Fibroblast of lung (primary cell): ENCODE measurements around the gene MYOM1. TPM values are rescaled to one million over a fixed set of nuclear protein-coding genes. Genes with fewer than 3 reads are reported as not detected.
A peak's percentile ranks its signal among the peaks of the same experiment; 100 is the strongest.

ENCODE experiments used
- DNase-seq, 2 donors: peaks; one replicate each; pipeline versions ENCODE4 v3.0.0 to v3.0.0-alpha.2; 2010; ENCODE audit warnings: low read depth in 2 of 2
- H2AFZ ChIP-seq: 2 replicates; pipeline ENCODE4 v1.5.1; 2012; ENCODE audit warnings: low read length, control low read depth, inconsistent platforms
- H3K27ac ChIP-seq: 2 replicates; pipeline ENCODE4 v1.5.1; 2011; ENCODE audit warnings: low read length, control low read depth; ENCODE audit not compliant: insufficient read depth
- H3K27me3 ChIP-seq: 2 replicates; pipeline ENCODE4 v1.5.1; 2011; ENCODE audit warnings: mild to moderate bottlenecking, low read length; ENCODE audit not compliant: control insufficient read depth, insufficient read depth
- H3K36me3 ChIP-seq: 2 replicates; pipeline ENCODE4 v1.5.1; 2011; ENCODE audit warnings: low read length; ENCODE audit not compliant: control insufficient read depth, insufficient read depth
- H3K4me1 ChIP-seq: 2 replicates; pipeline ENCODE4 v1.5.1; 2011; ENCODE audit warnings: low read length; ENCODE audit not compliant: control insufficient read depth, insufficient read depth; ENCODE audit errors: extremely low read depth
- H3K4me2 ChIP-seq: 2 replicates; pipeline ENCODE4 v1.5.1; 2011; ENCODE audit warnings: low read length, control low read depth; ENCODE audit not compliant: insufficient read depth; ENCODE audit errors: extremely low read depth
- H3K4me3 ChIP-seq, 4 experiments: fragments of 200-600 bp in 1 of 4; sonication (generic) in 1 of 4; replicated peaks in 1 of 4; 2 replicates each; pipeline ENCODE4 v1.5.1; 2011 to 2016; ENCODE audit warnings: low read length in 4 of 4, low read depth in 3 of 4, mild to moderate bottlenecking in 3 of 4, control low read depth in 2 of 4, inconsistent platforms in 1 of 4, mixed read lengths in 1 of 4; ENCODE audit not compliant: insufficient read depth in 1 of 4; ENCODE audit errors: control extremely low read depth in 1 of 4
- H3K79me2 ChIP-seq: 2 replicates; pipeline ENCODE4 v1.5.1; 2012; ENCODE audit warnings: mild to moderate bottlenecking, low read length, inconsistent platforms; ENCODE audit not compliant: control insufficient read depth, insufficient read depth
- H3K9ac ChIP-seq: 2 replicates; pipeline ENCODE4 v1.5.1; 2011; ENCODE audit warnings: mild to moderate bottlenecking, low read length, control low read depth; ENCODE audit not compliant: insufficient read depth
- H3K9me3 ChIP-seq: 2 replicates; pipeline ENCODE4 v1.5.1; 2012; ENCODE audit warnings: low read depth, low read length; ENCODE audit not compliant: control insufficient read depth, insufficient read depth
- H4K20me1 ChIP-seq: 2 replicates; pipeline ENCODE4 v1.5.1; 2011; ENCODE audit warnings: low read length; ENCODE audit not compliant: control insufficient read depth, insufficient read depth; ENCODE audit errors: extremely low read depth
- EZH2 ChIP-seq: IDR thresholded peaks from 2 replicates; pipeline ENCODE4 v1.5.1; 2012; ENCODE audit warnings: low read length, control low read depth, mild to moderate bottlenecking; ENCODE audit errors: missing control alignments
- polyA plus RNA-seq, 2 donors: library from polyadenylated mRNA; depleted of rRNA in 1 of 2; stranded (reverse) in 1 of 2; unstranded in 1 of 2; fragments of >200 nt; gene quantifications; 2 replicates each; pipeline ENCODE4 v1.2.1, GENCODE V29; 2011 to 2012; ENCODE audit warnings: missing spikeins in 1 of 2
- total RNA-seq: library from RNA; depleted of rRNA; stranded (reverse); fragments of >200 nt; gene quantifications from 2 replicates; pipeline ENCODE4 v1.2.1, GENCODE V29; 2014
- TF ChIP-seq, protein P1 (sequence below), 2 donors: IDR thresholded peaks in 1 of 2; conservative IDR thresholded peaks in 1 of 2; 1 replicate in 1 of 2; 2 replicates in 1 of 2; pipeline ENCODE4 v1.5.1; 2011 to 2012; ENCODE audit warnings: low read length in 2 of 2, control low read depth in 1 of 2, inconsistent platforms in 1 of 2, low read depth in 1 of 2, mild to moderate bottlenecking in 1 of 2

MYOM1 gene
- total and polyA plus RNA-seq, 2 donors (not counting 1 experiment from before 2014, with no cell fraction given), result 0.07 to 0.83 TPM

DNA sequence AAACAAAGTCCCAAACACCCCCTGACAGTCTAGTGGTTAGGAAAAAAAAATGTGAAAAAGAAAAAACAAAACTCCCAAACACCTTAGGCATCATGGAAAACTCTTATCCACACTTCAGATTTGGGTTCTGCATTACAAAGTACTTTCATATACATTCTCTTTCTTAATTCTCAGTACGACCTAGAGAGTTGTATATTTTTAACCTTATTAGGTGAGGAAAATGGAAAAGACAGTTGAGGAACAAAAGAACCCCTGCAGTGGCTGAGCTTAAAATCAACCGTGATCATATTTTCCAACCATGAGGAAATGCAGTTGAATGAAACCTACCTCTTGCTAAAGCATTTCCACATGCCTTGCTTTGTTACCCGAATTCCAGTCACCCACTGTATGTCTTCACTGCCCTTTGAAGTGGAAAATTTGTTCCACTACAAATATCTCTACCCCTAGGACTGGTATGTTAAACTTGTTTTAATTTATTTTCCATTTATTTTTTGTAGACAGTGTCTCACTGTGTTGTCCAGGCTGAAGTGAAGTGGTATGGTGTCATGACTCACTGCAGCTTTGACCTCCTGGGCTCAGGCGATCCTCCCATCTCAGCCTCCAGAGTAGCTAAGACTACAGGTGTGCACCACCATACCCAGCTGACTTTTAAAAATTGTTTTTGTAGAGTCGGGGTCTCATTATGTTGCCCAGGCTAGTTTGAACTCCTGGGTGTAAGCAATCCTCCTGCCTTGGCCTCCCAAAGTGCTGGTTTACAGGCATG, 149.9 kb downstream of the MYOM1 start:
- no peak overlapping the region for H2AFZ ChIP-seq
- no peaks in the 10 kb centered on the region for H3K9me3 ChIP-seq
- no peak overlapping the region for H3K27ac ChIP-seq
- H3K4me2 ChIP-seq, result no peak overlapping the region
- no peaks in the 10 kb centered on the region for H3K79me2 ChIP-seq
- no peaks in the 10 kb centered on the region for H4K20me1 ChIP-seq
- no peaks in the 10 kb centered on the region for H3K4me1 ChIP-seq
- H3K27me3 ChIP-seq, result no peaks in the 10 kb centered on the region
- H3K9ac ChIP-seq, result no peak overlapping the region
- no peak for TF ChIP-seq EZH2
- TF ChIP-seq, protein P1, sequence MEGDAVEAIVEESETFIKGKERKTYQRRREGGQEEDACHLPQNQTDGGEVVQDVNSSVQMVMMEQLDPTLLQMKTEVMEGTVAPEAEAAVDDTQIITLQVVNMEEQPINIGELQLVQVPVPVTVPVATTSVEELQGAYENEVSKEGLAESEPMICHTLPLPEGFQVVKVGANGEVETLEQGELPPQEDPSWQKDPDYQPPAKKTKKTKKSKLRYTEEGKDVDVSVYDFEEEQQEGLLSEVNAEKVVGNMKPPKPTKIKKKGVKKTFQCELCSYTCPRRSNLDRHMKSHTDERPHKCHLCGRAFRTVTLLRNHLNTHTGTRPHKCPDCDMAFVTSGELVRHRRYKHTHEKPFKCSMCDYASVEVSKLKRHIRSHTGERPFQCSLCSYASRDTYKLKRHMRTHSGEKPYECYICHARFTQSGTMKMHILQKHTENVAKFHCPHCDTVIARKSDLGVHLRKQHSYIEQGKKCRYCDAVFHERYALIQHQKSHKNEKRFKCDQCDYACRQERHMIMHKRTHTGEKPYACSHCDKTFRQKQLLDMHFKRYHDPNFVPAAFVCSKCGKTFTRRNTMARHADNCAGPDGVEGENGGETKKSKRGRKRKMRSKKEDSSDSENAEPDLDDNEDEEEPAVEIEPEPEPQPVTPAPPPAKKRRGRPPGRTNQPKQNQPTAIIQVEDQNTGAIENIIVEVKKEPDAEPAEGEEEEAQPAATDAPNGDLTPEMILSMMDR (conservative IDR thresholded peaks at IDR 0.05 in 1 of 2, IDR thresholded peaks at IDR 0.05 in 1 of 2; ENCODE audit: low read depth in 1 of 2, low read length in 2 of 2), result no peak
- no peak overlapping the region for H3K4me3 ChIP-seq
- H3K36me3 ChIP-seq, result no peaks in the 10 kb centered on the region
- DNase-seq, result no peak

DNA sequence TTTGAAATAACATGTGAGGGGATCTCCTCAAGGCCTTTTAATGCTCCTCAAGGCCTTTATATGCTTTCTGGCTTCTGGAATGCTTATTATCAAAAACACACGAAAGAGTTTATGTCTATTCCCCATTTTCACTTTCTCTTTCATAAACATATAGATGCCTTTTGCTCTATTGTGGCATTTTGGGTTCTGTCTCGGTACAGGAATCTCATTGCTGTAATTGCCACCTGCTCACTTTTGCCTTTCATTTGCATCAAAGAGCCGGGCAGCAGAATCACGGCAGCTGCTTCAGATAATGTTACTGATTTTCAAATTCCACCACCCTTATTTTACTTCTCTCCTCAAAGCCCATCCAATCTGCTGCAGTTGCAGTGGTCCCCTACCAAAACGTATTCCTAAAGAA, 152.0 kb downstream of the MYOM1 start:
- no peak for DNase-seq
- Histone ChIP-seq H3K9ac (no peak overlapping the region), H2AFZ (no peak overlapping the region), H4K20me1 (no peaks in the 10 kb centered on the region), H3K4me2 (no peak overlapping the region), H3K79me2 (no peaks in the 10 kb centered on the region), H3K27ac (no peak overlapping the region), H3K4me1 (no peaks in the 10 kb centered on the region), H3K36me3 (no peaks in the 10 kb centered on the region), H3K4me3 (peak overlapping the region in 1 of 4 experiments; percentile 19), H3K27me3 (no peaks in the 10 kb centered on the region), H3K9me3 (no peaks in the 10 kb centered on the region)
- TF ChIP-seq, protein P1 (conservative IDR thresholded peaks at IDR 0.05 in 1 of 2, IDR thresholded peaks at IDR 0.05 in 1 of 2; ENCODE audit: low read depth in 1 of 2, low read length in 2 of 2), result no peak
- TF ChIP-seq EZH2, result no peak

- H3K9ac ChIP-seq, result no peak overlapping the region
- no peaks in the 10 kb centered on the region for H3K27me3 ChIP-seq
- H3K9me3 ChIP-seq, result no peaks in the 10 kb centered on the region
- DNase-seq, result no peak
- no peaks in the 10 kb centered on the region for H4K20me1 ChIP-seq
- no peaks in the 10 kb centered on the region for H3K36me3 ChIP-seq
- H3K4me3 ChIP-seq, result peak overlapping the region in 1 of 4 experiments; percentile 19
- no peak overlapping the region for H3K27ac ChIP-seq
- no peaks in the 10 kb centered on the region for H3K79me2 ChIP-seq
- no peaks in the 10 kb centered on the region for H3K4me1 ChIP-seq
- H3K4me2 ChIP-seq, result no peak overlapping the region
- peak overlapping the region; percentile 8 for H2AFZ ChIP-seq
- TF ChIP-seq, protein P1 (conservative IDR thresholded peaks at IDR 0.05 in 1 of 2, IDR thresholded peaks at IDR 0.05 in 1 of 2; ENCODE audit: low read depth in 1 of 2, low read length in 2 of 2), result no peak
- TF ChIP-seq EZH2, result no peak
Observed at GRCh38 chr18:3067165-3067661, 152.6 kb downstream of the MYOM1 start.
